ENCODE measurements around the gene NCOA5. TPM values are rescaled to one million over a fixed set of nuclear protein-coding genes. Genes with fewer than 3 reads are reported as not detected.

NCOA5 gene
- total and polyA plus RNA-seq, 9 of the 15 experiments (the other 6 are each of a cell fraction or from before 2014, with no cell fraction given) = 3.9 to 22.8 (median 13.8) TPM

DNA sequence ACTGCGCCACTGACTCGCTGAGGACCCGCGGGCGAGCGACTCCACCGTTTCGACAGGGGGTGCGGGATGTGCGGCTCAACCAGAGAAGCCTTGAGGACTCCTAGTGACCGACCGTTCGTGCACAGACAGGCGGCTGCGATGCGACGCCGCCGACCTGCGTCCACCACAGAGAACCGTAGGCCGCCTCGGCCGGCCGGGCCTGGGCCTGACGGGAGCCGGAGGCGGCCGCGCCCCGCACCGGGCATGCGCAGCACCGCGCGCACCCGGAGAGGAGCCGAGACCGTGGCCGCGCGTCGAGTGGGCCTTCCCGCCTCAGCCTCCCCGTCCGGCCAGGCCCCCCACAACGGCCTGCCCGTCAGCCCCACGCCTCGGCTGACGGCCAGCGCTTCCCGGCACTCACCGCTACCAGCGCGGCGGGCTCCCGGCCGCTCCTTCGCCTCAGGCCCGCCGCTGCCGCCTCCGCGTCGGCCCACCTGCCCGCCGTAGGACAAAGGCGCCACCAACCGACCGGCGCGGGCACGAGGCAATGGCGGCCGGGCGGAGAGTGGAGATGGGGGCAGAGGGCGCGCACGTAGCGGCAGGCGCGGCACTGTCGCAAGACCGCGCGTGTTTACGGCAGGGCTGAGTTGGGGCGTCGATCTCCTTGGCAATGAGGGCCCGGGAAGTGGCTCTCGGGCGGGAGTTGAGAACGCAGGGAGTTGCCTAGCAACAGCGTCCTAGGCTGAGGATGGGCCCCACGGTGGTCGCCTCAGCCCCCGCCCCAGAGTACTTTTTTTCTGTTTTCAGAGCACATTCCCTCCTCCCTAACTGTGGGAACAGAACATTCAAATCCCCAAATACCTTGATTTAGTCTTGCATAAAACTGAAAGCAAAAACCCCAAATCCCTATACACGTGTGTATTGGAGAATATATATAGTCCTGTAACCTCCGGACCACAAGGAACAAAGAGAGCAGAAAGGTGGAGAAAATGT is at the start of gene NCOA5 (continued):
- TF ChIP-seq, protein P1, sequence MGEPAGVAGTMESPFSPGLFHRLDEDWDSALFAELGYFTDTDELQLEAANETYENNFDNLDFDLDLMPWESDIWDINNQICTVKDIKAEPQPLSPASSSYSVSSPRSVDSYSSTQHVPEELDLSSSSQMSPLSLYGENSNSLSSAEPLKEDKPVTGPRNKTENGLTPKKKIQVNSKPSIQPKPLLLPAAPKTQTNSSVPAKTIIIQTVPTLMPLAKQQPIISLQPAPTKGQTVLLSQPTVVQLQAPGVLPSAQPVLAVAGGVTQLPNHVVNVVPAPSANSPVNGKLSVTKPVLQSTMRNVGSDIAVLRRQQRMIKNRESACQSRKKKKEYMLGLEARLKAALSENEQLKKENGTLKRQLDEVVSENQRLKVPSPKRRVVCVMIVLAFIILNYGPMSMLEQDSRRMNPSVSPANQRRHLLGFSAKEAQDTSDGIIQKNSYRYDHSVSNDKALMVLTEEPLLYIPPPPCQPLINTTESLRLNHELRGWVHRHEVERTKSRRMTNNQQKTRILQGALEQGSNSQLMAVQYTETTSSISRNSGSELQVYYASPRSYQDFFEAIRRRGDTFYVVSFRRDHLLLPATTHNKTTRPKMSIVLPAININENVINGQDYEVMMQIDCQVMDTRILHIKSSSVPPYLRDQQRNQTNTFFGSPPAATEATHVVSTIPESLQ (CRISPR knock-in tag; IDR thresholded peaks at IDR 0.05) = no peak
- TF ChIP-seq CEBPG (CRISPR knock-in tag; IDR thresholded peaks at IDR 0.05) = peak; percentile 82
- no peak; a peak in 1 of 4 replicates for TF ChIP-seq CEBPG (tag; conservative IDR thresholded peaks at IDR 0.05 in 1 of 2, IDR thresholded peaks at IDR 0.05 in 1 of 2)
- TF ChIP-seq ZBTB7A (IDR thresholded peaks at IDR 0.05; ENCODE audit: borderline replicate concordance, control insufficient read depth, low read depth, low read length) = peak; percentile 81
- no peak for TF ChIP-seq SMARCA4 (IDR thresholded peaks at IDR 0.05)
- TF ChIP-seq TARDBP (IDR thresholded peaks at IDR 0.05) = peak; percentile 52; the same call in 1 of the 2 replicates
- TF ChIP-seq, protein P2, sequence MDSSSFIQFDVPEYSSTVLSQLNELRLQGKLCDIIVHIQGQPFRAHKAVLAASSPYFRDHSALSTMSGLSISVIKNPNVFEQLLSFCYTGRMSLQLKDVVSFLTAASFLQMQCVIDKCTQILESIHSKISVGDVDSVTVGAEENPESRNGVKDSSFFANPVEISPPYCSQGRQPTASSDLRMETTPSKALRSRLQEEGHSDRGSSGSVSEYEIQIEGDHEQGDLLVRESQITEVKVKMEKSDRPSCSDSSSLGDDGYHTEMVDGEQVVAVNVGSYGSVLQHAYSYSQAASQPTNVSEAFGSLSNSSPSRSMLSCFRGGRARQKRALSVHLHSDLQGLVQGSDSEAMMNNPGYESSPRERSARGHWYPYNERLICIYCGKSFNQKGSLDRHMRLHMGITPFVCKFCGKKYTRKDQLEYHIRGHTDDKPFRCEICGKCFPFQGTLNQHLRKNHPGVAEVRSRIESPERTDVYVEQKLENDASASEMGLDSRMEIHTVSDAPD (CRISPR knock-in tag; IDR thresholded peaks at IDR 0.05) = no peak
- TF ChIP-seq SMC3 (conservative IDR thresholded peaks at IDR 0.05; ENCODE audit: insufficient read depth, low read depth, low read length) = 0 out of 2 replicates have a peak, but pooled peaks have one; percentile 3
- no peak for TF ChIP-seq EWSR1 (IDR thresholded peaks at IDR 0.05; ENCODE audit: borderline replicate concordance, low read depth, partially characterized antibody)
- peak; percentile 70 for TF ChIP-seq SUPT5H (IDR thresholded peaks at IDR 0.05)
- TF ChIP-seq ZNF79 (CRISPR knock-in tag; IDR thresholded peaks at IDR 0.05; ENCODE audit: low read depth) = no peak
- peak; percentile 19 to 39; a peak in 2 of 4 replicates for TF ChIP-seq RAD21 (CRISPR knock-in tag; conservative IDR thresholded peaks at IDR 0.05 in 1 of 2, IDR thresholded peaks at IDR 0.05 in 1 of 2)
- TF ChIP-seq, protein P3, sequence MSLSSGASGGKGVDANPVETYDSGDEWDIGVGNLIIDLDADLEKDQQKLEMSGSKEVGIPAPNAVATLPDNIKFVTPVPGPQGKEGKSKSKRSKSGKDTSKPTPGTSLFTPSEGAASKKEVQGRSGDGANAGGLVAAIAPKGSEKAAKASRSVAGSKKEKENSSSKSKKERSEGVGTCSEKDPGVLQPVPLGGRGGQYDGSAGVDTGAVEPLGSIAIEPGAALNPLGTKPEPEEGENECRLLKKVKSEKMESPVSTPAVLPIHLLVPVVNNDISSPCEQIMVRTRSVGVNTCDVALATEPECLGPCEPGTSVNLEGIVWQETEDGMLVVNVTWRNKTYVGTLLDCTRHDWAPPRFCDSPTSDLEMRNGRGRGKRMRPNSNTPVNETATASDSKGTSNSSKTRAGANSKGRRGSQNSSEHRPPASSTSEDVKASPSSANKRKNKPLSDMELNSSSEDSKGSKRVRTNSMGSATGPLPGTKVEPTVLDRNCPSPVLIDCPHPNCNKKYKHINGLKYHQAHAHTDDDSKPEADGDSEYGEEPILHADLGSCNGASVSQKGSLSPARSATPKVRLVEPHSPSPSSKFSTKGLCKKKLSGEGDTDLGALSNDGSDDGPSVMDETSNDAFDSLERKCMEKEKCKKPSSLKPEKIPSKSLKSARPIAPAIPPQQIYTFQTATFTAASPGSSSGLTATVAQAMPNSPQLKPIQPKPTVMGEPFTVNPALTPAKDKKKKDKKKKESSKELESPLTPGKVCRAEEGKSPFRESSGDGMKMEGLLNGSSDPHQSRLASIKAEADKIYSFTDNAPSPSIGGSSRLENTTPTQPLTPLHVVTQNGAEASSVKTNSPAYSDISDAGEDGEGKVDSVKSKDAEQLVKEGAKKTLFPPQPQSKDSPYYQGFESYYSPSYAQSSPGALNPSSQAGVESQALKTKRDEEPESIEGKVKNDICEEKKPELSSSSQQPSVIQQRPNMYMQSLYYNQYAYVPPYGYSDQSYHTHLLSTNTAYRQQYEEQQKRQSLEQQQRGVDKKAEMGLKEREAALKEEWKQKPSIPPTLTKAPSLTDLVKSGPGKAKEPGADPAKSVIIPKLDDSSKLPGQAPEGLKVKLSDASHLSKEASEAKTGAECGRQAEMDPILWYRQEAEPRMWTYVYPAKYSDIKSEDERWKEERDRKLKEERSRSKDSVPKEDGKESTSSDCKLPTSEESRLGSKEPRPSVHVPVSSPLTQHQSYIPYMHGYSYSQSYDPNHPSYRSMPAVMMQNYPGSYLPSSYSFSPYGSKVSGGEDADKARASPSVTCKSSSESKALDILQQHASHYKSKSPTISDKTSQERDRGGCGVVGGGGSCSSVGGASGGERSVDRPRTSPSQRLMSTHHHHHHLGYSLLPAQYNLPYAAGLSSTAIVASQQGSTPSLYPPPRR (CRISPR knock-in tag; IDR thresholded peaks at IDR 0.05; ENCODE audit: borderline replicate concordance) = 0 out of 2 replicates have a peak, but pooled peaks have one; percentile 79
- no peak for TF ChIP-seq POLR3A (IDR thresholded peaks at IDR 0.05; ENCODE audit: borderline replicate concordance, extremely low read depth, insufficient read depth, insufficient read length)
- no peak for TF ChIP-seq ZNF507 (tag; conservative IDR thresholded peaks at IDR 0.05)
- no peak for TF ChIP-seq TAF7 (tag; IDR thresholded peaks at IDR 0.05)
